Effector memory CD4-positive, alpha-beta T cell (primary cell): ENCODE measurements around the gene LAMC2.

Experiments
- DNase-seq, 3 donors: peaks; one replicate each; pipeline ENCODE4 v3.0.0-alpha.2; 2020
- H3K27ac ChIP-seq: 2 replicates; pipeline ENCODE4 v1.7.0; 2013; ENCODE audit warnings: mild to moderate bottlenecking, low read length, moderate library complexity; ENCODE audit not compliant: insufficient read depth, poor library complexity, severe bottlenecking
- H3K27me3 ChIP-seq: replicated peaks from 2 replicates; pipeline ENCODE4 v1.7.0; 2013; ENCODE audit warnings: mild to moderate bottlenecking, low read length; ENCODE audit not compliant: insufficient read depth, control insufficient read depth, poor library complexity, severe bottlenecking
- H3K36me3 ChIP-seq: 2 replicates; pipeline ENCODE4 v1.7.0; 2013; ENCODE audit warnings: mild to moderate bottlenecking, low read length, moderate library complexity; ENCODE audit not compliant: control insufficient read depth, insufficient read depth
- H3K4me1 ChIP-seq: 2 replicates; pipeline ENCODE4 v1.7.0; 2013; ENCODE audit warnings: low read length, mild to moderate bottlenecking; ENCODE audit not compliant: control insufficient read depth, insufficient read depth, poor library complexity, severe bottlenecking
- H3K4me3 ChIP-seq: 2 replicates; pipeline ENCODE4 v1.7.0; 2013; ENCODE audit warnings: low read length, low read depth, mild to moderate bottlenecking; ENCODE audit not compliant: insufficient read depth, poor library complexity, severe bottlenecking
- H3K9me3 ChIP-seq: 2 replicates; pipeline ENCODE4 v1.7.0; 2013; ENCODE audit warnings: mild to moderate bottlenecking, low read length, moderate library complexity; ENCODE audit not compliant: control insufficient read depth

Gene LAMC2

DNA sequence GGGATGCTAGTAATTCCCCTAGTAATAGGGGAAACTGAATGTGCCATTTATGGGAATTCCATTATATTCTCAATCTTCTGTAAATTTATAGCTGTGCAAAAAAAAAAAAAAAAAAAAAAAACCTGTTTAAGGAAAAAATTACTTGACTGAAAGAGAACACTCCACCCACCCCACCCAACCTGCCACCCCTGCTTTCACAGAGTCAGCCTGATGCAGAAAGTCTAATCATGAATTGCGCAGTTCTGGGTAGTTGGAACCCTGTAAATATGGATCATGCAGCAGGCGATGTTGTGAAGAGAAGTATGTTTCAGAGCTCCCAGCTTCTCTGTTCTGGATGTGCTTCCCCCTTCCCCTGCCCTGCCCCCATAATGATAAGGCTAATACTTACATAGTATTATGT, 19.6 kb upstream of the LAMC2 start:
- Histone ChIP-seq H3K27ac (no peak overlapping the region), H3K36me3 (no peaks in the 10 kb centered on the region), H3K9me3 (no peaks in the 10 kb centered on the region), H3K27me3 (no peaks in the 10 kb centered on the region), H3K4me3 (no peak overlapping the region), H3K4me1 (no peaks in the 10 kb centered on the region)
- DNase-seq = no peak

DNA sequence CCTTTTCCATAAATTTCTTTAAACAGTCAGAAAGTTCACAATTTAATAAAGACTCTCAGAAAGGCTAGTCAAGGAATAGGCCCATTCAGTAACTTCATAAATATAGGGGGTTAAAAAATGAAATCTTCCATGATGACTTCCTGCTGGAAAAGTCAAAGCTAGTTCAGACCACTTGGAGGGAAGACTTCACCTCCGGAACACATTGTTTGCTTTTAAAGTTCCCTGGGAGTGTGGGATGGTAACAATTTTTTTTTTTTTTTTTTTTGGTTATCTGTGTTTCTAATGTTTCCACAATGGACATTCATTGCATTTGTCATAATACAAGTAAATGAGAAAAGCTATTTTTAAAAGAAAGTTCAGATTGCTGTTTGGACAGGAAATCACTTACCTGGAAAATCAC, 18.4 kb upstream of the LAMC2 start:
- no peak for DNase-seq
- Histone ChIP-seq H3K4me1 (no peaks in the 10 kb centered on the region), H3K4me3 (no peak overlapping the region), H3K27me3 (no peaks in the 10 kb centered on the region), H3K36me3 (no peaks in the 10 kb centered on the region), H3K9me3 (no peaks in the 10 kb centered on the region), H3K27ac (no peak overlapping the region)

GRCh38 chr1:183168308-183168707, 17.8 kb upstream of the LAMC2 start:
- no peak overlapping the region for H3K27ac ChIP-seq
- no peaks in the 10 kb centered on the region for H3K9me3 ChIP-seq
- H3K36me3 ChIP-seq = no peaks in the 10 kb centered on the region
- H3K27me3 ChIP-seq = no peaks in the 10 kb centered on the region
- DNase-seq = no peak
- H3K4me3 ChIP-seq = no peak overlapping the region
- no peaks in the 10 kb centered on the region for H3K4me1 ChIP-seq

DNA sequence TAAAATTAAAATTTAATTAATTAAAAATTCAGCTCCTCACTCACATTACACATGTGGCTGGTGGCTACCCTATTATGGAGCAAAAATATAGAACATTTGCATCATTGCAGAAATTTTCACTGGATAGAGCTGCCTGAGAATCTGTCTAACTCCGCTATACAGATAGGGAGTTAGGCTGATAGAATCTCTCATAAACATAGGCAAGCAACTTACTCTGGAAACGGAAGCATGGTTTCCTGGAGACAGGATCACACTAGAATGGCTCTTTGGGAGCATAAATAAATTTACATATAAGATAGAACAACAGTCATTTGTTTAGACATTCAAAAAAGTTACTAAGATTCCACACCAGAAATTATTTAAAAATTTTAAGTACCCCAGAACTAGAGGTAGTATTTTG, 12.2 kb upstream of the LAMC2 start:
- Histone ChIP-seq H3K4me1 (no peaks in the 10 kb centered on the region), H3K36me3 (no peaks in the 10 kb centered on the region), H3K27me3 (no peaks in the 10 kb centered on the region), H3K9me3 (no peaks in the 10 kb centered on the region), H3K4me3 (no peak overlapping the region), H3K27ac (no peak overlapping the region)
- no peak for DNase-seq

GRCh38 chr1:183175631-183176030, 10.4 kb upstream of the LAMC2 start:
- no peaks in the 10 kb centered on the region for H3K9me3 ChIP-seq
- DNase-seq = no peak
- H3K4me1 ChIP-seq = no peaks in the 10 kb centered on the region

DNA sequence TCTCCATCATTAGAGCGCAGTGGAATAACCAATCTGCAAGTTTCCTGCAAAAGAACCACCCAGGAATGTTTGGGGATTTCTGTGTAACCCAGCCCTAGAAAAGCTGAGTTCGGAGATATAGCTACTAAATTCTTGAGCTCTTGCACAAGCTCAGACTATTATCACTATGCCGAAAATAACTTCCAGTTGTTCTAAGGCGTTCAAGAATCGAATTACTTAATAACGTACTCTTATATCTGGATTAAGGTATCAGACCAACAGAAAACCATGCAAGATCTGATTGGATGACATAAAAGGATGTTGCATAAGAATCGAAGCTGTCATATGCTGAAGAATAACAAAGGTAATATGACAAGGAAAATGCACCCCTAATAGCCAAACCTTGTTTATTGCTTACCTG, 7.5 kb upstream of the LAMC2 start:
- Histone ChIP-seq H3K27ac (no peak overlapping the region), H3K4me1 (no peaks in the 10 kb centered on the region), H3K27me3 (no peaks in the 10 kb centered on the region), H3K36me3 (no peaks in the 10 kb centered on the region), H3K4me3 (no peak overlapping the region), H3K9me3 (no peaks in the 10 kb centered on the region)
- no peak for DNase-seq

More at GRCh38 chr1:183175631-183176030, 10.4 kb upstream of the LAMC2 start:
- H3K36me3 ChIP-seq = no peaks in the 10 kb centered on the region
- no peaks in the 10 kb centered on the region for H3K27me3 ChIP-seq
- no peak overlapping the region for H3K4me3 ChIP-seq
- no peak overlapping the region for H3K27ac ChIP-seq

- Histone ChIP-seq H3K36me3 (no peaks in the 10 kb centered on the region), H3K4me1 (no peaks in the 10 kb centered on the region), H3K9me3 (no peaks in the 10 kb centered on the region), H3K27ac (no peak overlapping the region), H3K27me3 (no peaks in the 10 kb centered on the region), H3K4me3 (no peak overlapping the region)
- DNase-seq = no peak
These were observed 7.0 kb upstream of the LAMC2 start for GRCh38 chr1:183179033-183179432.

DNA sequence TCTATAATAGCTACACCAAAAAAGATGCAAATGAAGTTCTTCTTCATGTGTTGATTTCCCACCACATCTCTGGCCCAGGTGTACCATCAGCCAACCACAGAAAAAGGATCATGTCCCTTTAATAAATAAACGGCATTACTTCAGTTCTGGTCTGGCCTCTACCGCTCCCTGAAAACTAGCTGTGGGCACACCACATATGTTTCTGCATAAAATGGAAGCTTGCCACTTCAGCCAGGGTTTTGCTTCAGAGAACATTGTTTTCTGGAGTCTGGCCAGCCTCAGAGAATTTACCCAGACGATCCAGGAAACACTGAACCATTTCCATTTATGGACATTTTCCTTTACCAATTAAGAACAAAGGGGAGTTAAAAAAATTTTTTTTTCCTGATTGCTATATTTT, 5.8 kb upstream of the LAMC2 start:
- no peaks in the 10 kb centered on the region for H3K4me1 ChIP-seq
- no peak for DNase-seq
- no peaks in the 10 kb centered on the region for H3K9me3 ChIP-seq
- H3K36me3 ChIP-seq = no peaks in the 10 kb centered on the region
- H3K27me3 ChIP-seq = no peaks in the 10 kb centered on the region
- no peak overlapping the region for H3K27ac ChIP-seq
- H3K4me3 ChIP-seq = no peak overlapping the region

DNA sequence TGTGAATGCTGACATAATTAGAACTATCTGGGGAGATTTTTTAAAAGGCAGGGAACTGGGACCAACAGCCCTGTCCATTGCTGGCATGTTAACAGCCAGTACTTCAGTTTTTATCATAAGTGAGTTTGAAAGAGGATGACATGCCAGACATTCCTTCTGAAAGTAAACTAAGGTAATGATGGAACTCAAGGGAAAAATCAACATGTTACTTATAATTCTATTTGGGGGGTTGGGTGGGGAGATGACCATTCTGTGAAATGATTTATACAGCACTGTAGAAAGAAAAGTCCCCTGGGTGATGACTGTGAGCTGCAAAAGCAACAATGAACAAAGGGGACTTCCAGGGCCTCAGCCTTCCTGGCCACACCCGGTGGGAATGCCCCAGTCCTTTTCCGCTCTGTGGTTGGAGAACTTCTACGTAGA, 5.4 kb upstream of the LAMC2 start:
- H3K4me1 ChIP-seq = no peaks in the 10 kb centered on the region
- no peaks in the 10 kb centered on the region for H3K36me3 ChIP-seq
- no peak for DNase-seq
- H3K9me3 ChIP-seq = no peaks in the 10 kb centered on the region
- no peaks in the 10 kb centered on the region for H3K27me3 ChIP-seq
- H3K27ac ChIP-seq = no peak overlapping the region
- H3K4me3 ChIP-seq = no peak overlapping the region

DNA sequence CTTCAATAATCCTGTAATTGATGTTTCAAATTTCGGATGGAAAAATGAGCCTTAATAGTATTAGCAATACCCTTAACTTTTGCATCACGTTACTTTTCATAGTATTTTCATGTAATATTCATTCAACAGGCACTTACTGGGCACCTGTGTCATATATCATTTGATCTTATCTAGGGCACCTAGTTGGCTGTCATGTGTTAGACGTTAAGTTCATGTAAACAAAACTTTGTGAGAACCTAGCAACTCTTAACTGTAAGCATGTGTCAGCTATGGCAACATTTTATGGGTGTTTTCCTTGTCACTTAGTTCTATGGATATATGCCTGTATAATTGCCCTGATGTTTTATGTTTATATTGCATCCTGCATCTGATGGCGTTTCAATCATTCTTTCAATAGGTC, 777 bp downstream of the LAMC2 start:
- no peak overlapping the region for H3K4me3 ChIP-seq
- DNase-seq = no peak

DNA sequence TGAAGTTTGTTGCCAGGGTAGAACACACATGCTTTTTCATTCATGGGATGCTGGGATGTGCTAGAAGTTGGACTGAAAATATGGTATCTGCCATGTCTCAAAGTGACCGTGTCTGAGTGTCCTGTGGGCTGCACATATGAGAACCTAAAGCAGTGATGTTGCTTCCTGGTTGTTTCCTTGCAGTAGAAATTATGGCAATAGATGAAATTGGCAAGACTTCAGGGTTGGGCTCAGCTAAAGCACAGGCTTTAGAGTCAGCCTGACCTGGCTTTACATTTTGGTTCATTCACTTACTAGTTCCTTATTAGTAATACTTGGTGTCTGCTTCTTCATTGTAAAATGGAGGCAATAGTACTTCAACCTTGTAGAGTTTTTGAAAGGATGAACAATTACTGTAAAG, 2.2 kb downstream of the LAMC2 start:
- no peak overlapping the region for H3K4me3 ChIP-seq
- no peaks in the 10 kb centered on the region for H3K9me3 ChIP-seq
- H3K27me3 ChIP-seq = no peaks in the 10 kb centered on the region
- H3K4me1 ChIP-seq = no peaks in the 10 kb centered on the region
- H3K36me3 ChIP-seq = no peaks in the 10 kb centered on the region
- H3K27ac ChIP-seq = no peak overlapping the region
- no peak for DNase-seq

More for the DNA sequence above, 777 bp downstream of the LAMC2 start:
- H3K4me1 ChIP-seq = no peaks in the 10 kb centered on the region
- no peaks in the 10 kb centered on the region for H3K27me3 ChIP-seq
- no peaks in the 10 kb centered on the region for H3K36me3 ChIP-seq
- H3K9me3 ChIP-seq = no peaks in the 10 kb centered on the region
- H3K27ac ChIP-seq = no peak overlapping the region
